PC-3 (cell line): ENCODE data around the gene CEP63. TPM values are rescaled to one million over a fixed set of nuclear protein-coding genes. Genes with fewer than 3 reads are reported as not detected.

Experiments
- ATAC-seq: fragments of 200-7000 bp; cut with Tn5 transposase; 2 replicates; pipeline ENCODE4 v1.9.1; 2020; ENCODE audit warnings: mild to moderate bottlenecking, moderate library complexity
- BruUV-seq: library from RNA; stranded (reverse); fragments of 400-500 nt; replicated peaks from 2 replicates; lab custom pipeline; 2021; lab: Mats Ljungman, UMichigan
- CTCF ChIA-PET: fragments of 300-600 bp; sonication (Branson Sonifier 250); formaldehyde crosslinking; loops from one replicate; lab custom pipeline; 2022; ENCODE audit warnings: antibody characterized with exemption; lab: Charles Lee
- POLR2A ChIA-PET: fragments of 300-600 bp; sonication (Branson Sonifier 250); formaldehyde crosslinking; loops from one replicate; lab custom pipeline; 2022; ENCODE audit warnings: antibody characterized with exemption; ENCODE audit not compliant: unreplicated experiment; lab: Charles Lee
- DNase-seq: peaks from one replicate; pipeline ENCODE4 v3.0.0-alpha.2; 2015
- H2AFZ ChIP-seq: fragments of 300-600 bp; sonication (generic); 2 replicates; pipeline ENCODE4 v1.6.0; 2016; ENCODE audit warnings: antibody characterized with exemption, low read length
- H3F3A ChIP-seq: fragments of 300-600 bp; sonication (generic); one replicate; pipeline ENCODE4 v1.6.0; 2017; ENCODE audit warnings: antibody characterized with exemption, low read length, control low read depth, mild to moderate bottlenecking; ENCODE audit not compliant: unreplicated experiment
- H3K27ac ChIP-seq: fragments of 300-600 bp; sonication (generic); 2 replicates; pipeline ENCODE4 v1.5.1; 2016; ENCODE audit warnings: mild to moderate bottlenecking, low read length
- H3K27me3 ChIP-seq: fragments of 300-600 bp; sonication (generic); 2 replicates; pipeline ENCODE4 v1.6.1; 2016; ENCODE audit warnings: low read length, mixed read lengths
- H3K36me3 ChIP-seq: fragments of 300-600 bp; sonication (generic); 2 replicates; pipeline ENCODE4 v1.6.1; 2016; ENCODE audit warnings: low read depth, mixed run types, low read length, mixed read lengths
- H3K4me1 ChIP-seq: fragments of 300-600 bp; sonication (generic); 2 replicates; pipeline ENCODE4 v1.5.1; 2016; ENCODE audit warnings: low read length; ENCODE audit not compliant: insufficient read depth
- H3K4me2 ChIP-seq: fragments of 300-600 bp; sonication (generic); 2 replicates; pipeline ENCODE4 v1.6.0; 2016; ENCODE audit warnings: low read length
- H3K4me3 ChIP-seq: fragments of 300-600 bp; sonication (generic); 2 replicates; pipeline ENCODE4 v1.5.1; 2016; ENCODE audit warnings: mild to moderate bottlenecking, low read length, mixed read lengths
- H3K79me2 ChIP-seq: fragments of 300-600 bp; sonication (generic); 2 replicates; pipeline ENCODE4 v1.6.1; 2017; ENCODE audit warnings: low read length, mixed read lengths
- H3K9ac ChIP-seq: fragments of 300-600 bp; sonication (generic); 2 replicates; pipeline ENCODE4 v1.6.0; 2016; ENCODE audit warnings: mild to moderate bottlenecking, low read length
- H3K9me2 ChIP-seq: fragments of 300-600 bp; sonication (generic); replicated peaks from 2 replicates; pipeline ENCODE4 v1.6.1; 2016; ENCODE audit warnings: mixed run types, low read length, mixed read lengths
- H3K9me3 ChIP-seq: fragments of 300-600 bp; sonication (generic); 2 replicates; pipeline ENCODE4 v1.6.1; 2016; ENCODE audit warnings: low read length, mixed read lengths
- H4K20me1 ChIP-seq: fragments of 300-600 bp; sonication (generic); 2 replicates; pipeline ENCODE4 v1.6.1; 2016; ENCODE audit warnings: low read length, mixed read lengths
- EZH2 ChIP-seq: fragments of 300-600 bp; sonication (generic); IDR thresholded peaks from one replicate; pipeline ENCODE4 v1.6.1; 2017; ENCODE audit warnings: antibody characterized with exemption, mild to moderate bottlenecking, low read length; ENCODE audit not compliant: unreplicated experiment
- EZH2phosphoT487 ChIP-seq: fragments of 300-600 bp; sonication (generic); IDR thresholded peaks from 2 replicates; pipeline ENCODE4 v1.6.1; 2018; ENCODE audit warnings: mild to moderate bottlenecking, antibody characterized with exemption, low read length, borderline replicate concordance
- intact Hi-C: fragments of 100-400 bp; cut with micrococcal nuclease; formaldehyde crosslinking; loops from 2 replicates; pipeline ENCODE4 v1.9.0; 2023
- total RNA-seq: library from RNA; depleted of rRNA; stranded (reverse); fragments of >200 nt; gene quantifications from 2 replicates; pipeline ENCODE4 v1.2.3, GENCODE V29; 2014
- TF ChIP-seq, protein P1 (sequence below): fragments of 300-600 bp; sonication (generic); conservative IDR thresholded peaks from 2 replicates; pipeline ENCODE4 v1.5.1; 2017; ENCODE audit warnings: antibody characterized with exemption, low read depth, mild to moderate bottlenecking, low read length

Gene CEP63
- total RNA-seq, 1 experiment from 2014 or later = 15.4 TPM

DNA sequence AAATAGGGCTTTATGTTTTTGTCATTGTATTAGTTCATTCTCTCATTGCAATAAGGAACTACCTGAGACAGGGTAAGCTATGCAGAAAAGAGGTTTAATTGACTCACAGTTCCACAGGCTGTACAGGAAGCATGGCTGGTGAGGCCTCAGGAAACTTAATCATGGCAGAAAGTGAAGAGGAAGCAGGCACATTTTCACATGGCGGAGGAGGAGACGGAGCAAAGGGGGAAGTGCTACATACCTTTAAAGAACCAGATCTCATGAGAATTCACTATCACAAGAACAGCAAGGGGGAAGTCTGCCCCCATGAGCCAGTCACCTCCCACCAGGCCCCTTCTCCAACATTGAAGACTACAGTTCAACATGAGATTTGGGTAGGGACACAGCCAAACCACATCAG, 25.6 kb downstream of the CEP63 start:
- DNase-seq = no peak
- no TSS peak for BruUV-seq
- ChIA-PET POLR2A (no interaction called here), CTCF (no interaction called here)
- Histone ChIP-seq H4K20me1 (no peaks in the 10 kb centered on the region), H3K79me2 (no peaks in the 10 kb centered on the region), H3K27ac (no peak overlapping the region), H3K9ac (no peak overlapping the region), H3K4me2 (no peak overlapping the region), H2AFZ (no peak overlapping the region), H3K9me2 (no peaks in the 10 kb centered on the region), H3K4me3 (no peak overlapping the region), H3K4me1 (no peaks in the 10 kb centered on the region), H3K27me3 (no peaks in the 10 kb centered on the region), H3K36me3 (no peaks in the 10 kb centered on the region; the same call in 1 of the 2 replicates), H3K9me3 (no peaks in the 10 kb centered on the region), H3F3A (no peaks in the 10 kb centered on the region)
- intact Hi-C loops = no loop called here
- no peak for TF ChIP-seq EZH2
- ATAC-seq = no peak

DNA sequence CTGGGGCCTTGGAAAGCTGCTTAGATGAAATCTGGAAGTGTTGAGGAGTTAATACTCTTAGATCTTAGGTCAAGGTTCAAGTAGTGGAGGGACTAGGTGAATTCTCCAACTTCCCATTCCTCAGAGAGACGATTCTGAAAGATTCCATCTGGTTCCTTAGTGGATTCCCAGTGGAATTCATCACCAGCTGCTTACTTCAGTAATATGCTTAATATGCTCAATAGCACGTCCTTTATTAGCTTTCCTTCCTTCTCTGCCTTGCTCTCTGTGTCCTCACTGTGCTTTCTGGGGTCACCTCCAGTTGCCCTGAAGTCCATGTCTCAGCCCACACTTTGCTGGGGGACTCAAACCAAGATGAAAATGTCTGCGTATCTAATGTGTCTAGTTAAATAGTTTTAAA, 31.0 kb downstream of the CEP63 start:
- CTCF ChIA-PET = no interaction called here
- DNase-seq = no peak
- Histone ChIP-seq H3K4me2 (no peak overlapping the region), H3K79me2 (no peaks in the 10 kb centered on the region), H3K36me3 (no peaks in the 10 kb centered on the region), H3K4me1 (0 out of 2 replicates have a peak, but pooled peaks cover 3% of the 10 kb centered on the region), H3F3A (no peaks in the 10 kb centered on the region), H3K4me3 (no peak overlapping the region), H3K9me3 (no peaks in the 10 kb centered on the region), H3K27ac (no peak overlapping the region), H3K9me2 (no peaks in the 10 kb centered on the region), H2AFZ (no peak overlapping the region), H3K27me3 (no peaks in the 10 kb centered on the region), H4K20me1 (no peaks in the 10 kb centered on the region), H3K9ac (no peak overlapping the region)
- POLR2A ChIA-PET = no interaction called here
- BruUV-seq = no TSS peak
- ATAC-seq = no peak
- intact Hi-C loops = no loop called here
- TF ChIP-seq, protein P1, sequence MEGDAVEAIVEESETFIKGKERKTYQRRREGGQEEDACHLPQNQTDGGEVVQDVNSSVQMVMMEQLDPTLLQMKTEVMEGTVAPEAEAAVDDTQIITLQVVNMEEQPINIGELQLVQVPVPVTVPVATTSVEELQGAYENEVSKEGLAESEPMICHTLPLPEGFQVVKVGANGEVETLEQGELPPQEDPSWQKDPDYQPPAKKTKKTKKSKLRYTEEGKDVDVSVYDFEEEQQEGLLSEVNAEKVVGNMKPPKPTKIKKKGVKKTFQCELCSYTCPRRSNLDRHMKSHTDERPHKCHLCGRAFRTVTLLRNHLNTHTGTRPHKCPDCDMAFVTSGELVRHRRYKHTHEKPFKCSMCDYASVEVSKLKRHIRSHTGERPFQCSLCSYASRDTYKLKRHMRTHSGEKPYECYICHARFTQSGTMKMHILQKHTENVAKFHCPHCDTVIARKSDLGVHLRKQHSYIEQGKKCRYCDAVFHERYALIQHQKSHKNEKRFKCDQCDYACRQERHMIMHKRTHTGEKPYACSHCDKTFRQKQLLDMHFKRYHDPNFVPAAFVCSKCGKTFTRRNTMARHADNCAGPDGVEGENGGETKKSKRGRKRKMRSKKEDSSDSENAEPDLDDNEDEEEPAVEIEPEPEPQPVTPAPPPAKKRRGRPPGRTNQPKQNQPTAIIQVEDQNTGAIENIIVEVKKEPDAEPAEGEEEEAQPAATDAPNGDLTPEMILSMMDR = no peak
- TF ChIP-seq EZH2phosphoT487 (no peak), EZH2 (no peak)

DNA sequence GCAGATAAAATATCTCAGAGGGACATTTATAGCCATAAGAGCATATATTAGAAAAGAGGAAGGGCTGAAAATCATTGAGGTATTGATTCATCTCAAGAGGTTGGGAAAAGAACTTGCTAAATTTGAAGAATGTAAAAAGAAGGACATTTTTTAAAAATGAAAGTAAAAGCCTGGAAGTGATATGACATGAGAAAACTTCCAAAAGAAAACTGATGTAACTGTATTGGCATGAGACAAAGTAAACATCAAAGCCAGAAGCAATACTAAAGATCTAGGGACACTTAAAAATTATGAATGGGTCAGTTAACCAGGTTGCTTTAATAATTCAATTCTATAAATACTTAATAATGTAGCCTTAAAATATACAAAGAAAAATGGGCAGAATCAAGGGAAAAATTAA, 31.9 kb downstream of the CEP63 start:
- H3K4me2 ChIP-seq = peak overlapping the region; percentile 9; the same call in 1 of the 2 replicates
- no peaks in the 10 kb centered on the region for H3K27me3 ChIP-seq
- H3K27ac ChIP-seq = no peak overlapping the region
- H3K9me3 ChIP-seq = no peaks in the 10 kb centered on the region
- CTCF ChIA-PET = no interaction called here
- no peaks in the 10 kb centered on the region for H3F3A ChIP-seq
- no peaks in the 10 kb centered on the region; the same call in 1 of the 2 replicates for H3K36me3 ChIP-seq
- H3K79me2 ChIP-seq = no peaks in the 10 kb centered on the region
- intact Hi-C loops = no loop called here
- TF ChIP-seq, protein P1 = no peak
- TF ChIP-seq EZH2phosphoT487 (no peak), EZH2 (no peak)
- POLR2A ChIA-PET = no interaction called here
- ATAC-seq = no peak
- H3K9me2 ChIP-seq = no peaks in the 10 kb centered on the region
- DNase-seq = no peak
- no peak overlapping the region for H2AFZ ChIP-seq
- BruUV-seq = no TSS peak
- H3K9ac ChIP-seq = no peak overlapping the region
- no peaks in the 10 kb centered on the region for H4K20me1 ChIP-seq
- 0 out of 2 replicates have a peak, but pooled peaks cover 3% of the 10 kb centered on the region for H3K4me1 ChIP-seq
- no peak overlapping the region for H3K4me3 ChIP-seq
